Measurements from ENCODE around the gene GOLT1A. TPM values are rescaled to one million over a fixed set of nuclear protein-coding genes. Genes with fewer than 3 reads are reported as not detected.

GOLT1A gene
- 0.77 TPM for polyA plus RNA-seq (2013)

GRCh38 chr1:204213668-204214662, at the start of gene GOLT1A:
Gene GOLT1A (minus strand): TSS chr1:204213988. CDS start chr1:204213906, 82 bp downstream.
- POLR2A ChIA-PET = no interaction called here
- WGBS (ENCODE audit: insufficient coverage) = 26% methylated on average over 24 of the region's 41 CpGs
- no peaks in the 10 kb centered on the region for H3K9me3 ChIP-seq (ENCODE audit: control extremely low read depth in 1 of 5, control insufficient read depth in 4 of 5, insufficient read depth in 2 of 5, low read depth in 1 of 5, low read length in 4 of 5)
- H3K4me1 ChIP-seq (ENCODE audit: control extremely low read depth in 1 of 4, control insufficient read depth in 4 of 4, insufficient read depth in 4 of 4, low read length in 3 of 4) = peaks cover 0 to 19% (median 16%) of the 10 kb centered on the region in 4 experiments
- H3K27me3 ChIP-seq (replicated peaks in 2 of 5; ENCODE audit: control insufficient read depth in 4 of 5, insufficient read depth in 5 of 5, low read length in 4 of 5) = no peaks in the 10 kb centered on the region
- peak; percentile 61 to 74 (median 70) for DNase-seq
- H3K36me3 ChIP-seq (ENCODE audit: control insufficient read depth in 4 of 4, insufficient read depth in 4 of 4, low read length in 3 of 4) = no peaks in the 10 kb centered on the region
- no peak within 1 kb of the TSS for H3K27ac ChIP-seq (ENCODE audit: insufficient read depth in 1 of 2, low read depth in 1 of 2, low read length in 2 of 2, poor library complexity in 1 of 2, severe bottlenecking in 2 of 2)
- H3K4me3 ChIP-seq (ENCODE audit: control insufficient read depth in 1 of 7, extremely low read depth in 1 of 7, insufficient read depth in 4 of 7, low read depth in 2 of 7, low read length in 6 of 7) = peak within 1 kb of the TSS; percentile 13 to 75 (median 35)
- CTCF ChIA-PET = interaction anchor here (0.6 to 4.9 kb wide), 30 partner anchors 8 to 218 kb away, joined by 3 to 74 read pairs (median 4); partner anchors contain the start of genes PLEKHA6 and REN

DNA sequence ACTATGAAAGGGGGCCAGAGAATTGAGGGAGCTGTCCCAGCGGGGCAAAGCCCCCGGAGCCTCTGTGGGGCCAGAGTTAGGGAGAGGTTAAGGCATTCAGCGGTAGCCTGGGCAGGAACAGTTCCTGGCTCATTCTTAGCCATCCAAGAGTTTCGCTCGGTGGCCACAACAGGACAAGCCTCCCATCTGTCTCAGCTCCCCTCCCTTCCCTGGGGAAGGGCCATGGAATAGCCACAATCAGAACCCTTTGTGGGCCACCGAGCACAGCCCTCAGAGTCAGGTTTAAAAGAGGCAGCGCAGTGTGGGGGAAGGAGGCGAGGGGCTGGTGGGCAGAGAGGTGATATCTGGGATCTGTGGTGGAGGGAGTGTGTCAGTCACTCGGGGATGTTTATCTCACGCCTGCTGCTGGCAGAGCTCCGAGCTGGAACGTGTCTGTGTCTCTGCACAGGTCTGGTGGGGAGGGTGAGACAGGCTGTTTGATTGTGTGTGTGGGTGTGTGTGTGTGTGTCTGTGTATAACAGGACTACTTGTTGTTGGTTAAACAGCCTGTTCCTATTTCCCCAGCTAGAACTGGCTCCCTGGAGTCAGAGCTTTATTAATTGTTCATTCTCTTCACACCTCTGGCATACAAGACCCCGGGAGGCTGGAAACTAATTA, 49.6 kb upstream of the GOLT1A start:
- Histone ChIP-seq H3K4me1 (ENCODE audit: control extremely low read depth in 1 of 4, control insufficient read depth in 4 of 4, insufficient read depth in 4 of 4, low read length in 3 of 4) (peaks cover 0 to 10% (median 3%) of the 10 kb centered on the region in 4 experiments), H3K4me3 (ENCODE audit: control insufficient read depth in 1 of 7, extremely low read depth in 1 of 7, insufficient read depth in 4 of 7, low read depth in 2 of 7, low read length in 6 of 7) (no peak overlapping the region), H3K9me3 (ENCODE audit: control extremely low read depth in 1 of 5, control insufficient read depth in 4 of 5, insufficient read depth in 2 of 5, low read depth in 1 of 5, low read length in 4 of 5) (no peaks in the 10 kb centered on the region), H3K27me3 (replicated peaks in 2 of 5; ENCODE audit: control insufficient read depth in 4 of 5, insufficient read depth in 5 of 5, low read length in 4 of 5) (no peaks in the 10 kb centered on the region), H3K36me3 (ENCODE audit: control insufficient read depth in 4 of 4, insufficient read depth in 4 of 4, low read length in 3 of 4) (peaks cover 0 to 3% (median 0%) of the 10 kb centered on the region in 4 experiments), H3K27ac (ENCODE audit: insufficient read depth in 1 of 2, low read depth in 1 of 2, low read length in 2 of 2, poor library complexity in 1 of 2, severe bottlenecking in 2 of 2) (no peak overlapping the region)
- peak; percentile 26 to 68 (median 43) for DNase-seq
- ChIA-PET CTCF (interaction anchor here (0.8 to 15.5 kb wide), 9 partner anchors 10 to 104 kb away, joined by 3 to 314 read pairs (median 4); partner anchors contain the start of gene PLEKHA6), POLR2A (no interaction called here)
- 86% methylated on average over 11 of the region's 13 CpGs for WGBS (ENCODE audit: insufficient coverage)

- Histone ChIP-seq H3K4me3 (ENCODE audit: control insufficient read depth in 1 of 7, extremely low read depth in 1 of 7, insufficient read depth in 4 of 7, low read depth in 2 of 7, low read length in 6 of 7) (no peak overlapping the region), H3K27me3 (replicated peaks in 2 of 5; ENCODE audit: control insufficient read depth in 4 of 5, insufficient read depth in 5 of 5, low read length in 4 of 5) (no peaks in the 10 kb centered on the region), H3K4me1 (ENCODE audit: control extremely low read depth in 1 of 4, control insufficient read depth in 4 of 4, insufficient read depth in 4 of 4, low read length in 3 of 4) (peaks cover 0 to 10% (median 3%) of the 10 kb centered on the region in 4 experiments), H3K36me3 (ENCODE audit: control insufficient read depth in 4 of 4, insufficient read depth in 4 of 4, low read length in 3 of 4) (peaks cover 0 to 3% (median 0%) of the 10 kb centered on the region in 4 experiments), H3K27ac (ENCODE audit: insufficient read depth in 1 of 2, low read depth in 1 of 2, low read length in 2 of 2, poor library complexity in 1 of 2, severe bottlenecking in 2 of 2) (no peak overlapping the region), H3K9me3 (ENCODE audit: control extremely low read depth in 1 of 5, control insufficient read depth in 4 of 5, insufficient read depth in 2 of 5, low read depth in 1 of 5, low read length in 4 of 5) (no peaks in the 10 kb centered on the region)
- ChIA-PET POLR2A (no interaction called here), CTCF (interaction anchor here (0.8 to 15.5 kb wide), 13 partner anchors 8 to 136 kb away, joined by 3 to 314 read pairs (median 4); partner anchors contain the start of genes GOLT1A and PLEKHA6)
- 97% methylated on average over 12 of the region's 13 CpGs for WGBS (ENCODE audit: insufficient coverage)
- DNase-seq = no peak
Measured at GRCh38 chr1:204262506-204263253, 48.9 kb upstream of the GOLT1A start.

DNA sequence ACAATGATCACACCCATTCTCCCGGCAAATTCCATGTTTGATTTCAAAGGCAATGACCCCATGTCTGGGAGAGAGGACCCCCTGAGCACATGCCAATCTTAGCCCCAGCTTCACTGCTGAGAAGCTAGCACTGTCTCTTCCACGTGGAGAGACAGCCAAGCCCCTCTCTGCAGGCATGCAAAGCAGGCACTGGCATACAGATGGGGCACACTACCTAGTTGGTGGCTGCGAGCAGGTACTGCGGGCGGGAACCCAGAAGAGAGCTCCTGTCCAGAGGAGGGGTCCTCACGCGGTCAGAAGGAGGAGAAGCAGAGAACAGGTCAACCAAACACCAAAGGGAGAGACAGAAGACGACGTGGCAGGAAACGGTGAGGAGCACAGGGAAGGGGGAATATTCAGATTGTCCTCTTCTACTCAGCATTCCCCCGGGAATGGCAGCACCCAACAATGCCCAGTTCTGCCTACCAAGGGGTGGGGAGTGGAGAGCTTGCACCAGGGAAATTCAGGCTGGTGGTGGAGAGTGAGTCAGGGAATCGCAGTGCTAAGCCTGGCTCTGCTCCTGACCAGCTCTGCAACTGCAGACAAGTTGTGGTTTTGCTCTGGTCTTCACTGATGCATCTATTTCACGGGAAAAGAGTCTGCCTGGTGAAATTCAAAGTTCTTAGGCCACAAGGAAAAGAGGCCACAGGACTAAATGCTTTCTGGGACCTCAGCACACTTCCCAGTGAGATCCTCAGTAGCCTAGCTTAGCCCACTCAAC, 48.1 kb upstream of the GOLT1A start:
- Histone ChIP-seq H3K4me1 (ENCODE audit: control extremely low read depth in 1 of 4, control insufficient read depth in 4 of 4, insufficient read depth in 4 of 4, low read length in 3 of 4) (peaks cover 0 to 10% (median 3%) of the 10 kb centered on the region in 4 experiments), H3K27me3 (replicated peaks in 2 of 5; ENCODE audit: control insufficient read depth in 4 of 5, insufficient read depth in 5 of 5, low read length in 4 of 5) (no peaks in the 10 kb centered on the region), H3K27ac (ENCODE audit: insufficient read depth in 1 of 2, low read depth in 1 of 2, low read length in 2 of 2, poor library complexity in 1 of 2, severe bottlenecking in 2 of 2) (no peak overlapping the region), H3K4me3 (ENCODE audit: control insufficient read depth in 1 of 7, extremely low read depth in 1 of 7, insufficient read depth in 4 of 7, low read depth in 2 of 7, low read length in 6 of 7) (no peak overlapping the region), H3K36me3 (ENCODE audit: control insufficient read depth in 4 of 4, insufficient read depth in 4 of 4, low read length in 3 of 4) (peaks cover 0 to 3% (median 0%) of the 10 kb centered on the region in 4 experiments), H3K9me3 (ENCODE audit: control extremely low read depth in 1 of 5, control insufficient read depth in 4 of 5, insufficient read depth in 2 of 5, low read depth in 1 of 5, low read length in 4 of 5) (no peaks in the 10 kb centered on the region)
- ChIA-PET CTCF (interaction anchor here (0.8 to 15.5 kb wide), 15 partner anchors 9 to 137 kb away, joined by 3 to 314 read pairs (median 4); partner anchors contain the start of genes GOLT1A and PLEKHA6), POLR2A (no interaction called here)
- WGBS (ENCODE audit: insufficient coverage) = 89% methylated on average over 10 of the region's 13 CpGs
- DNase-seq = no peak

GRCh38 chr1:204261266-204261665, 47.5 kb upstream of the GOLT1A start:
- Histone ChIP-seq H3K4me1 (ENCODE audit: control extremely low read depth in 1 of 4, control insufficient read depth in 4 of 4, insufficient read depth in 4 of 4, low read length in 3 of 4) (peaks cover 0 to 10% (median 3%) of the 10 kb centered on the region in 4 experiments), H3K36me3 (ENCODE audit: control insufficient read depth in 4 of 4, insufficient read depth in 4 of 4, low read length in 3 of 4) (peaks cover 0 to 6% (median 0%) of the 10 kb centered on the region in 4 experiments), H3K27ac (ENCODE audit: insufficient read depth in 1 of 2, low read depth in 1 of 2, low read length in 2 of 2, poor library complexity in 1 of 2, severe bottlenecking in 2 of 2) (no peak overlapping the region), H3K27me3 (replicated peaks in 2 of 5; ENCODE audit: control insufficient read depth in 4 of 5, insufficient read depth in 5 of 5, low read length in 4 of 5) (no peaks in the 10 kb centered on the region), H3K9me3 (ENCODE audit: control extremely low read depth in 1 of 5, control insufficient read depth in 4 of 5, insufficient read depth in 2 of 5, low read depth in 1 of 5, low read length in 4 of 5) (no peaks in the 10 kb centered on the region), H3K4me3 (ENCODE audit: control insufficient read depth in 1 of 7, extremely low read depth in 1 of 7, insufficient read depth in 4 of 7, low read depth in 2 of 7, low read length in 6 of 7) (no peak overlapping the region)
- 98% methylated on average over 10 of the region's 12 CpGs for WGBS (ENCODE audit: insufficient coverage)
- ChIA-PET POLR2A (no interaction called here), CTCF (interaction anchor here (1.0 to 15.5 kb wide), 11 partner anchors 8 to 109 kb away, joined by 3 to 314 read pairs (median 4); partner anchors contain the start of genes GOLT1A and PLEKHA6)
- DNase-seq = no peak

All from common myeloid progenitor, CD34-positive (primary cell).